Measurements from ENCODE around the gene TBXA2R.

Gene TBXA2R

GRCh38 chr19:3580156-3580934 lies 26.3 kb downstream of the TBXA2R start:
- no peak for TF ChIP-seq CTCF (IDR thresholded peaks at IDR 0.05)
- no peaks in the 10 kb centered on the region for H3K9me3 ChIP-seq
- H3K27ac ChIP-seq, result no peak overlapping the region
- H3K27me3 ChIP-seq, result peaks cover 23% of the 10 kb centered on the region
- no peak overlapping the region for H3K4me3 ChIP-seq (ENCODE audit: low read depth in 1 of 2, low read length in 1 of 2)
- H3K4me1 ChIP-seq (ENCODE audit: control insufficient read depth in 1 of 2, insufficient read depth in 1 of 2, low read depth in 1 of 2, low read length in 1 of 2), result peaks cover 6% of the 10 kb centered on the region in 2 experiments
- peaks cover 5% of the 10 kb centered on the region for H3K36me3 ChIP-seq

GRCh38 chr19:3578390-3578789 lies 28.3 kb downstream of the TBXA2R start:
- Histone ChIP-seq H3K36me3 (peaks cover 5% of the 10 kb centered on the region), H3K27me3 (peaks cover 3% of the 10 kb centered on the region), H3K4me3 (ENCODE audit: low read depth in 1 of 2, low read length in 1 of 2) (no peak overlapping the region), H3K4me1 (ENCODE audit: control insufficient read depth in 1 of 2, insufficient read depth in 1 of 2, low read depth in 1 of 2, low read length in 1 of 2) (peaks cover 13 to 14% of the 10 kb centered on the region in 2 experiments), H3K9me3 (no peaks in the 10 kb centered on the region), H3K27ac (no peak overlapping the region)
- no peak for TF ChIP-seq CTCF (IDR thresholded peaks at IDR 0.05)

GRCh38 chr19:3577723-3578344 lies 28.8 kb downstream of the TBXA2R start:
- TF ChIP-seq CTCF (IDR thresholded peaks at IDR 0.05), result no peak
- no peak overlapping the region for H3K4me3 ChIP-seq (ENCODE audit: low read depth in 1 of 2, low read length in 1 of 2)
- peaks cover 16 to 19% of the 10 kb centered on the region in 2 experiments for H3K4me1 ChIP-seq (ENCODE audit: control insufficient read depth in 1 of 2, insufficient read depth in 1 of 2, low read depth in 1 of 2, low read length in 1 of 2)
- peaks cover 5% of the 10 kb centered on the region for H3K36me3 ChIP-seq
- no peaks in the 10 kb centered on the region for H3K27me3 ChIP-seq
- H3K9me3 ChIP-seq, result no peaks in the 10 kb centered on the region
- H3K27ac ChIP-seq, result no peak overlapping the region

- H3K27ac ChIP-seq, result no peak overlapping the region
- H3K4me3 ChIP-seq (ENCODE audit: low read depth in 1 of 2, low read length in 1 of 2), result peak overlapping the region; percentile 39 to 56
- peaks cover 21 to 25% of the 10 kb centered on the region in 2 experiments for H3K4me1 ChIP-seq (ENCODE audit: control insufficient read depth in 1 of 2, insufficient read depth in 1 of 2, low read depth in 1 of 2, low read length in 1 of 2)
- peaks cover 5% of the 10 kb centered on the region for H3K36me3 ChIP-seq
- no peaks in the 10 kb centered on the region for H3K9me3 ChIP-seq
- no peaks in the 10 kb centered on the region for H3K27me3 ChIP-seq
- TF ChIP-seq CTCF (IDR thresholded peaks at IDR 0.05), result no peak
These were observed 29.8 kb downstream of the TBXA2R start for GRCh38 chr19:3576696-3577443.

GRCh38 chr19:3575949-3576673 lies 30.6 kb downstream of the TBXA2R start:
- Histone ChIP-seq H3K4me3 (ENCODE audit: low read depth in 1 of 2, low read length in 1 of 2) (peak overlapping the region; percentile 39 to 56), H3K27ac (no peak overlapping the region), H3K36me3 (peaks cover 5% of the 10 kb centered on the region)

More at GRCh38 chr19:3575949-3576673, 30.6 kb downstream of the TBXA2R start:
- no peaks in the 10 kb centered on the region for H3K27me3 ChIP-seq
- no peaks in the 10 kb centered on the region for H3K9me3 ChIP-seq
- peaks cover 22 to 28% of the 10 kb centered on the region in 2 experiments for H3K4me1 ChIP-seq (ENCODE audit: control insufficient read depth in 1 of 2, insufficient read depth in 1 of 2, low read depth in 1 of 2, low read length in 1 of 2)
- TF ChIP-seq CTCF (IDR thresholded peaks at IDR 0.05), result no peak
